GM12878 (cell line): Measurements from ENCODE around the gene PDK3. TPM values are rescaled to one million over a fixed set of nuclear protein-coding genes. Genes with fewer than 3 reads are reported as not detected.

ENCODE experiments used
- ATAC-seq: fragments of 200-7000 bp; cut with Tn5 transposase; 3 replicates; pipeline ENCODE4 v1.9.1; 2020; ENCODE audit warnings: mild to moderate bottlenecking, moderate library complexity
- BruUV-seq: library from RNA; stranded (reverse); fragments of 400-500 nt; replicated peaks from 2 replicates; lab custom pipeline; 2021; lab: Mats Ljungman, UMichigan
- CTCF ChIA-PET: fragments of 300-600 bp; sonication (Branson Sonifier 250); formaldehyde crosslinking; extraction: SDS; loops from one replicate; lab custom pipeline; 2021; ENCODE audit warnings: inconsistent platforms; lab: Yijun Ruan, JAX
- POLR2A ChIA-PET: fragments of 350-600 bp; formaldehyde crosslinking; extraction: SDS; loops from one replicate; lab custom pipeline; 2021; ENCODE audit warnings: inconsistent platforms; lab: Charles Lee
- RAD21 ChIA-PET: fragments of 300-600 bp; sonication (Branson Sonifier 250); formaldehyde crosslinking; loops from one replicate; lab custom pipeline; 2023; ENCODE audit warnings: antibody characterized with exemption; ENCODE audit not compliant: unreplicated experiment; lab: Charles Lee
- SMC1A ChIA-PET: fragments of 300-600 bp; sonication (Branson Sonifier 250); formaldehyde crosslinking; loops from one replicate; lab custom pipeline; 2023; ENCODE audit not compliant: unreplicated experiment, uncharacterized antibody; lab: Charles Lee
- DNase-seq: peaks from one replicate; pipeline ENCODE4 v3.0.0-alpha.2; 2011; ENCODE audit warnings: low read depth, low spot score
- FAIRE-seq: peaks from 3 replicates; lab custom pipeline; 2011; peaks lifted over from hg19 to GRCh38; lab: Jason Lieb, UNC
- H2AFZ ChIP-seq: 2 replicates; pipeline ENCODE4 v1.6.0; 2011; ENCODE audit warnings: low read depth, low read length, control low read depth; ENCODE audit not compliant: control insufficient read depth
- H3K27ac ChIP-seq: 2 replicates; pipeline ENCODE4 v1.5.1; 2011; ENCODE audit warnings: control low read depth; ENCODE audit not compliant: control insufficient read depth, insufficient read depth
- H3K27me3 ChIP-seq, 2 experiments: replicated peaks in 1 of 2; 2 replicates each; pipeline versions ENCODE4 v1.6.0 to v1.6.1; 2011; ENCODE audit warnings: low read length in 1 of 2; ENCODE audit not compliant: control insufficient read depth in 2 of 2, insufficient read depth in 2 of 2
- H3K36me3 ChIP-seq, 2 experiments: 2 replicates each; pipeline ENCODE4 v1.5.1; 2011; ENCODE audit warnings: low read length in 1 of 2; ENCODE audit not compliant: control insufficient read depth in 2 of 2, insufficient read depth in 2 of 2
- H3K4me1 ChIP-seq: 2 replicates; pipeline ENCODE4 v1.6.1; 2011; ENCODE audit warnings: mild to moderate bottlenecking, low read length, moderate library complexity, mixed read lengths; ENCODE audit not compliant: control insufficient read depth, insufficient read depth
- H3K4me2 ChIP-seq: 2 replicates; pipeline ENCODE4 v1.6.0; 2011; ENCODE audit warnings: control low read depth; ENCODE audit not compliant: control insufficient read depth, insufficient read depth
- H3K4me3 ChIP-seq: fragments of 200-600 bp; sonication (generic); 2 replicates; pipeline ENCODE4 v1.5.1; 2016
- H3K79me2 ChIP-seq: 2 replicates; pipeline ENCODE4 v1.6.0; 2011; ENCODE audit warnings: low read length; ENCODE audit not compliant: control insufficient read depth, insufficient read depth
- H3K9ac ChIP-seq: 2 replicates; pipeline ENCODE4 v1.8.0; 2011; ENCODE audit warnings: low read length, control low read depth, mixed read lengths; ENCODE audit not compliant: control insufficient read depth, insufficient read depth
- H3K9me3 ChIP-seq: replicated peaks from 3 replicates; pipeline ENCODE4 v1.5.1; 2011; ENCODE audit warnings: mild to moderate bottlenecking, low read length; ENCODE audit not compliant: control insufficient read depth, insufficient read depth
- H4K20me1 ChIP-seq: 2 replicates; pipeline ENCODE4 v1.6.0; 2011; ENCODE audit not compliant: control insufficient read depth, insufficient read depth
- NFIC ChIP-seq: IDR thresholded peaks from 2 replicates; pipeline ENCODE4 v1.6.1; 2012; ENCODE audit warnings: low read depth, mild to moderate bottlenecking, inconsistent platforms, low read length, moderate library complexity
- NR2F1 ChIP-seq: fragments of 450-650 bp; conservative IDR thresholded peaks from 2 replicates; pipeline ENCODE4 v1.6.1; 2017; ENCODE audit warnings: mild to moderate bottlenecking
- REST ChIP-seq: IDR thresholded peaks from 2 replicates; pipeline ENCODE4 v1.6.1; 2012; ENCODE audit warnings: mild to moderate bottlenecking, low read depth, low read length
- SMAD1 ChIP-seq: fragments of 450-650 bp; IDR thresholded peaks from 2 replicates; pipeline ENCODE4 v1.6.1; 2018; ENCODE audit warnings: mild to moderate bottlenecking, low read depth; ENCODE audit not compliant: partially characterized antibody
- SPI1 ChIP-seq: IDR thresholded peaks from 2 replicates; pipeline ENCODE4 v1.6.1; 2011; ENCODE audit warnings: low read depth, mild to moderate bottlenecking, low read length, moderate library complexity, borderline replicate concordance; ENCODE audit not compliant: insufficient read depth
- SREBF2 ChIP-seq: IDR thresholded peaks from 2 replicates; pipeline ENCODE4 v1.6.1; 2012; ENCODE audit warnings: mild to moderate bottlenecking, low read length
- WGBS: methylation state at CpG from one replicate; pipeline ENCODE4 v1.1.6; 2016; ENCODE audit warnings: low lambda C conversion rate; ENCODE audit not compliant: insufficient replicate concordance, insufficient coverage; ENCODE audit errors: missing lambda C conversion rate; 5-methylcytosine and 5-hydroxymethylcytosine counted together
- in situ Hi-C: fragments of 300-500 bp; cut with MboI; formaldehyde crosslinking; loops from 9 replicates; pipeline ENCODE4 v1.14.3; 2018; ENCODE audit warnings: mixed read lengths
- intact Hi-C: fragments of 100-400 bp; cut with micrococcal nuclease; formaldehyde crosslinking; loops from one replicate; pipeline ENCODE4 v1.14.2; 2022; ENCODE audit not compliant: unreplicated experiment
- polyA plus RNA-seq, 11 experiments: library from polyadenylated mRNA; depleted of rRNA in 4 of 11; unstranded in 6 of 11; stranded (reverse) in 5 of 11; fragments of >200 nt; fragmentation: Nextera tagmentation in 4 of 11; fragmentation: Illumina TruSeq in 1 of 11; extraction: Ambion mirVana in 4 of 11; extraction: Trizol in 1 of 11; gene quantifications; 1 replicate in 1 of 11; 2 replicates in 10 of 11; pipeline versions ENCODE4 v1.2.1 to v1.2.3, GENCODE V29; 2011 to 2016; ENCODE audit warnings: inconsistent platforms in 2 of 11, missing spikeins in 2 of 11, low read depth in 1 of 11
- total RNA-seq, 4 experiments: library from RNA; depleted of rRNA in 3 of 4; stranded (reverse); fragments of >200 nt in 3 of 4; fragmentation: Illumina TruSeq in 1 of 4; extraction: Trizol in 1 of 4; gene quantifications; 2 replicates each; pipeline versions ENCODE4 v1.2.1 to v1.2.3, GENCODE V29; 2013 to 2021

PDK3 gene
- total and polyA plus RNA-seq, 10 of the 15 experiments (the other 5 are each of a cell fraction or from before 2014, with no cell fraction given) = 4.2 to 54.6 (median 21.9) TPM

DNA sequence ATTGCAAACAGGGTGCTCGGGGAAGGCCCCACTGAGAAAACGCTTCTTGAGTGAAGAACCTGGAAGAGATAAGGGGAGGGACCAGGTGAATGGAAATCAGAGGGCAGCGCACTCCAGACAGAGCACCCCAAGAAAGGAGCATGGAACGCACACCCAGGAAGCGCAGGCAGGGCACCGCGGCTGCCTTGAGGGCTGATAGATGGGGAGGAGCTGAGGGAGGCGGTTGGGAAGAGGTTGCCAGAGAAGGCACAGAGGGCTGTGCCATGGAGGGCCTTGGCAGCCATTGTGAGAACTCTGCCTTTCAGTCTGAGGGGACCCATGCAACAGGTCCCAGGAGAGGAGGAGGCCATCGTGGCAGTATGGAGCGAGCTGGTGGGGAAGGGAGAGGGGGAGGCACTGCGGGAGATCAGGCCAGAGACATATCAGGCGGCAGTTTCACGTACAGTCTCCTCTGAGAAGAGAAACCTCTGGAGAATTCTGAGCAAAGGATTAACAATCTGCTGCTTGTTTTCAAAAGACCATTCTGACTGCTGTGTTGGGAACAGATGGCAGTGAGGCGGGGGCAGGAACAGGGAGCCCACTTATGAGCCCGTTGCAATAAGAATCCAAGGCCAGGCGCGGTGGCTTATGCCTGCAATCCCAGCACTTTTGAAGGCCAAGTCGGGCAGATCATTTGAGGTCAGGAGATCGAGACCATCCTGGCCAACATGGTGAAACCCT is 98.4 kb downstream of the PDK3 start:
- no peak overlapping the region for H3K9ac ChIP-seq
- H3K27ac ChIP-seq = no peak overlapping the region
- whole genome bisulfite sequencing = 63% methylated on average over 19 of the region's 19 CpGs
- FAIRE-seq (no peak), ATAC-seq (no peak)
- H2AFZ ChIP-seq = no peak overlapping the region
- H3K9me3 ChIP-seq = no peaks in the 10 kb centered on the region
- H4K20me1 ChIP-seq = no peaks in the 10 kb centered on the region
- ChIA-PET SMC1A (interaction anchor here (1.4 to 2.5 kb wide), 2 partner anchors 168 to 192 kb away, joined by 3 to 9 read pairs; no protein-coding TSS in a partner anchor), CTCF (no interaction called here), POLR2A (no interaction called here)
- in situ Hi-C loops (no loop called here), intact Hi-C loops (loop anchor here (10.0 kb wide), 1 partner anchor 299 kb away; no protein-coding TSS in a partner anchor)
- no peaks in the 10 kb centered on the region for H3K36me3 ChIP-seq
- no peaks in the 10 kb centered on the region for H3K79me2 ChIP-seq
- no TSS peak for BruUV-seq
- no peak overlapping the region for H3K4me3 ChIP-seq
- TF ChIP-seq NFIC (no peak), SMAD1 (no peak), NR2F1 (no peak), REST (no peak), SPI1 (no peak), SREBF2 (no peak)
- TF ChIP-seq, all 136 proteins: peak for 0
- DNase-seq = no peak
- RAD21 ChIA-PET = no interaction called here
- no peaks in the 10 kb centered on the region for H3K4me1 ChIP-seq
- no peak overlapping the region for H3K4me2 ChIP-seq
- no peaks in the 10 kb centered on the region; a peak in 2 of 4 replicates for H3K27me3 ChIP-seq
